Activated CD4-positive, alpha-beta T cell treated with anti-CD3 and anti-CD28 coated beads, Interleukin-2, amount 50 U/mL, for 48 hours (primary cell): ENCODE results near the gene EPHA10.
"Not testable (repeated sequence)": the region's sequence is repeated elsewhere in the genome, so short reads cannot be mapped to it uniquely, and the experiment has no call there.

Experiments used
- DNase-seq, 2 experiments: peaks; one replicate each; pipeline ENCODE4 v3.0.0-alpha.2; 2020

The EPHA10 gene

GRCh38 chr1:37708471-37708870, 56.4 kb downstream of the EPHA10 start:
- no peak for DNase-seq

- DNase-seq = no peak
Measured at GRCh38 chr1:37705399-37705798, 59.5 kb downstream of the EPHA10 start.

GRCh38 chr1:37704966-37705365, 60.0 kb downstream of the EPHA10 start:
- DNase-seq = no peak

GRCh38 chr1:37703061-37703460, 61.9 kb downstream of the EPHA10 start:
- DNase-seq = no peak

- no peak for DNase-seq
Measured at GRCh38 chr1:37701051-37701450, 63.9 kb downstream of the EPHA10 start.

- no peak for DNase-seq
Measured at GRCh38 chr1:37699147-37699546, 65.8 kb downstream of the EPHA10 start.

GRCh38 chr1:37697737-37698136, 67.2 kb downstream of the EPHA10 start:
- DNase-seq = no peak

- no peak for DNase-seq
Measured at GRCh38 chr1:37697090-37697489, 67.8 kb downstream of the EPHA10 start.

GRCh38 chr1:37692834-37693175, 72.1 kb downstream of the EPHA10 start:
- no peak for DNase-seq

- peak; percentile 98 to 99 for DNase-seq
Measured at GRCh38 chr1:37692078-37692833, 72.7 kb downstream of the EPHA10 start, which contains the start of gene CDCA8. CDCA8 (plus strand) TSS chr1:37692516; CDS start chr1:37692691, 175 bp downstream.

- peak; percentile 31 to 36 for DNase-seq
Measured at GRCh38 chr1:37691497-37692077, 73.3 kb downstream of the EPHA10 start.

GRCh38 chr1:37688926-37689325, 76.0 kb downstream of the EPHA10 start:
- DNase-seq = no peak

- DNase-seq = not testable (repeated sequence)
Measured at GRCh38 chr1:37687764-37688163, 77.2 kb downstream of the EPHA10 start.

- no peak for DNase-seq
Measured at GRCh38 chr1:37685722-37686121, 79.2 kb downstream of the EPHA10 start.

GRCh38 chr1:37684182-37684581, 80.7 kb downstream of the EPHA10 start:
- not testable (repeated sequence) for DNase-seq

GRCh38 chr1:37682334-37682987, 82.5 kb downstream of the EPHA10 start:
- peak; percentile 85 to 86 for DNase-seq

GRCh38 chr1:37680933-37681332, 84.0 kb downstream of the EPHA10 start:
- no peak for DNase-seq

GRCh38 chr1:37677808-37678207, 87.1 kb downstream of the EPHA10 start:
- no peak for DNase-seq

GRCh38 chr1:37677143-37677439, 87.8 kb downstream of the EPHA10 start:
- no peak for DNase-seq

- DNase-seq = no peak
Measured at GRCh38 chr1:37676281-37677142, 88.4 kb downstream of the EPHA10 start.

GRCh38 chr1:37673920-37674319, 91.0 kb downstream of the EPHA10 start:
- peak; percentile 56 to 66 for DNase-seq

GRCh38 chr1:37672136-37672870, 92.6 kb downstream of the EPHA10 start:
- no peak for DNase-seq

- DNase-seq = no peak
Measured at GRCh38 chr1:37671261-37671660, 93.7 kb downstream of the EPHA10 start.
